ENCODE results near the gene RAI1.

The RAI1 gene

DNA sequence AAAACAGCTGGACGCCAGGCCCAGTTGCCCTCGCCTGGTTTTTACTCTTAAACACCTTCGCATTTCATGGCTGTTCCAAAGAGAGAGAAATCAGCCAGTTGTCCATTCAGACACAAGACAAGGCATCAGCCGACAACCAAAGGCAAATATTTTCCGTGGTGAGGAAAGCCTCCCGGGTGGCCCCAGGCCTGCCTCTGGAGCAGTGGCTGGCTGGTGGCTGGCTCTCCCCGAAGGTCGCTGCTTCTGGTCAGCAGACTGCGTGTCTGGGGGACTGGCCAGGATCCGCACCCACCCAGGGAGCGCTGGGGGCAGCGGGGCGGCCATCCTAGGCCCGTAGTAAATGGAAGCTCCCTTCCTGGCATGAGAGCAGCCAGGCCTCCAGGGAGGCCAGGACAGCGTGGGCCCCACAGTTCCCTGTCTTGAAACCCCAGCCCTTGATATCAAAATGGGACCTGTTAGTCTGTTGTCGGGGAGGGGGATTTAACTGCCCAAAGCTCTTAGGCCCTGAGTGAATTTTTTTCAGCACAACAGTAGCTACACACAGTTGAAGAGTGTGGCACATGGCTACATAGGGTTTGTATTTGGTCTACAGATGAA is 97.9 kb downstream of the RAI1 start:
- TF ChIP-seq FOXP2 (optimal IDR thresholded peaks at IDR 0.05; ENCODE audit: borderline replicate concordance, extremely low read depth, extremely low read length, insufficient read depth) (no peak), POLR2AphosphoS5 (IDR thresholded peaks at IDR 0.05; ENCODE audit: low read depth, low read length) (no peak), TAF1 (IDR thresholded peaks at IDR 0.05; ENCODE audit: borderline replicate concordance, insufficient read depth, low read length) (no peak), SIN3A (IDR thresholded peaks at IDR 0.05; ENCODE audit: borderline replicate concordance, insufficient read depth, low read length) (no peak)
- TF ChIP-seq, protein P1, sequence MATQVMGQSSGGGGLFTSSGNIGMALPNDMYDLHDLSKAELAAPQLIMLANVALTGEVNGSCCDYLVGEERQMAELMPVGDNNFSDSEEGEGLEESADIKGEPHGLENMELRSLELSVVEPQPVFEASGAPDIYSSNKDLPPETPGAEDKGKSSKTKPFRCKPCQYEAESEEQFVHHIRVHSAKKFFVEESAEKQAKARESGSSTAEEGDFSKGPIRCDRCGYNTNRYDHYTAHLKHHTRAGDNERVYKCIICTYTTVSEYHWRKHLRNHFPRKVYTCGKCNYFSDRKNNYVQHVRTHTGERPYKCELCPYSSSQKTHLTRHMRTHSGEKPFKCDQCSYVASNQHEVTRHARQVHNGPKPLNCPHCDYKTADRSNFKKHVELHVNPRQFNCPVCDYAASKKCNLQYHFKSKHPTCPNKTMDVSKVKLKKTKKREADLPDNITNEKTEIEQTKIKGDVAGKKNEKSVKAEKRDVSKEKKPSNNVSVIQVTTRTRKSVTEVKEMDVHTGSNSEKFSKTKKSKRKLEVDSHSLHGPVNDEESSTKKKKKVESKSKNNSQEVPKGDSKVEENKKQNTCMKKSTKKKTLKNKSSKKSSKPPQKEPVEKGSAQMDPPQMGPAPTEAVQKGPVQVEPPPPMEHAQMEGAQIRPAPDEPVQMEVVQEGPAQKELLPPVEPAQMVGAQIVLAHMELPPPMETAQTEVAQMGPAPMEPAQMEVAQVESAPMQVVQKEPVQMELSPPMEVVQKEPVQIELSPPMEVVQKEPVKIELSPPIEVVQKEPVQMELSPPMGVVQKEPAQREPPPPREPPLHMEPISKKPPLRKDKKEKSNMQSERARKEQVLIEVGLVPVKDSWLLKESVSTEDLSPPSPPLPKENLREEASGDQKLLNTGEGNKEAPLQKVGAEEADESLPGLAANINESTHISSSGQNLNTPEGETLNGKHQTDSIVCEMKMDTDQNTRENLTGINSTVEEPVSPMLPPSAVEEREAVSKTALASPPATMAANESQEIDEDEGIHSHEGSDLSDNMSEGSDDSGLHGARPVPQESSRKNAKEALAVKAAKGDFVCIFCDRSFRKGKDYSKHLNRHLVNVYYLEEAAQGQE (IDR thresholded peaks at IDR 0.05; ENCODE audit: insufficient read depth in 1 of 2, low read depth in 2 of 2, low read length in 2 of 2) = no peak

DNA sequence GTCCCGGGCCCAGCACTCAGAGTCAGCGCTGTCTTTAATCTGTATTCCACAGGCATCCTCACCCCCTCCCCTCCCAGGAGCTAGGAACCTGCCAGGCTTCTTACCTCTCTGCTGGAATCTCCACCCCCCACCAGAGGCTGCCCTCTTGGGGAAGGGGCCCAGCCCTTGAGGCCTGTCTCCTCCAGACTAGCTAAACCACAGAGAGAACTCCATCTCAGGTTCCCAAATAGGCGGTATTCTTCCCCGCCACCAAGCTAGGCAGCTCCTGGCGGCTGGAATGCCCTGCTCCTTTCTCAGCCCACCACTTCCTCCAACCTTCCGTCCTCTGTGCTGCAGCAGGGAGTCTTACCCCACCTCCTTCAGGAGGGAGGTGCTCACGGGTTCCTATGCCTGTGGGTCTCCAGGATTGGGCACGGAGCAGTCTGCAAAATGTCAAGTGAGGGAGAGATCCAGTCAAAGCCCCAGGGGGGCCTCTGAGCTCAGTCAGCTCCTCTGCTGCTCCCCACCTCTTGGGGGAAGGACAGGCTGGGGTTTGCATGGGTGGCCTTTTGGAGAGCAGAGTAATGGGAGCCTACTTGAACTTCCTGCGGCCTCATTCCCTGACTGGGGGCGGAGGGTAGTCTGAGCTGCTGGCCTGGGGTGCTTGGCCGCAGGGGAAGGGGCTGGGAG is 99.8 kb downstream of the RAI1 start:
- TF ChIP-seq POLR2AphosphoS5 (IDR thresholded peaks at IDR 0.05; ENCODE audit: low read depth, low read length) (no peak), FOXP2 (optimal IDR thresholded peaks at IDR 0.05; ENCODE audit: borderline replicate concordance, extremely low read depth, extremely low read length, insufficient read depth) (no peak), SIN3A (IDR thresholded peaks at IDR 0.05; ENCODE audit: borderline replicate concordance, insufficient read depth, low read length) (no peak), TAF1 (IDR thresholded peaks at IDR 0.05; ENCODE audit: borderline replicate concordance, insufficient read depth, low read length) (no peak)
- TF ChIP-seq, protein P1 (IDR thresholded peaks at IDR 0.05; ENCODE audit: insufficient read depth in 1 of 2, low read depth in 2 of 2, low read length in 2 of 2) = no peak

DNA sequence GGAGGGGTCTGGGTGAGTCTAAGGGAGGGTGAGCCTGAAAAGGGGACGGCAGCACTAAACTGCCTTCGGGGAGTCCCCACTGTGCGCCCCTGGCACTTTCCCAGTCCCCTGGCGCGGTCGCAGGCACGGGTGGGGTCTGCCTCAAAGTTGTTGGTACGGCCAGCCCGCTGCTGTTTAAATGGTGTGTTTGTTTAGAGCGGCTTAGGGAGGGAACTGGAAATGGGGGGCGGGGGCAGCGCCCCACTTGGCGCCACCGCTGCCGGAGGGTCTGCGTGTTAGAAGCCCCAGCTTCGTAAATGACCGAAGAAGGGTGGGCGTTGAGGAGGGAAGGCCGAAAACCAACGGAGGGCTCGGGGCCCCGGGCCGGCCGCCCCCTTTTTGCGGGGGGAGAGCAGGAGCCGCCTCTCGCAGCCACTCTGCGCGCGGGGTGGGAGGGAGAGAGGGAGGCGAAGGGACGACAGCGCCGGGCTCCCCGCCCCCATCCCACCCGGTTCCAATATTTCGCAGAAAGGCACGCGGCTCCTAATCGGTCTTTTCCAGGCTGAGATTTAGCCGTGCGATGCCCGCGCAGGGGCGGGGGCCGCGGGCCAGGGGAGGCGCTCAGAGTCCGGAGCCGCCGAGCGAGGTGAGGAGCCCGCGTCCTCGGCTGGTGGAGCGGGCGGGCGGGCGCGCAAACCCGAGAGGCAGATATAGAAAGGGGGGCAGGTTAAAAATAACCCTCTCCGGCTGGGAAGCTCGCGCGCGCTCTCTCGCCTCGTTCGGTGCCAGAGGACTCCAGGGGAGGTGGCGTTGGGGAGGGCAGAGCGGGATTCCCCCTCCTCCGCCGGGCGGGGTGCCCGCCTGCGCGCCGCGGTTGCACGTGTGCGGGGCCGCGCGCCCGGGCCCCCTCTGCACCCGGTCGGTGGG is 100.6 kb downstream of the RAI1 start:
- TF ChIP-seq SIN3A (IDR thresholded peaks at IDR 0.05; ENCODE audit: borderline replicate concordance, insufficient read depth, low read length) = no peak
- no peak for TF ChIP-seq POLR2AphosphoS5 (IDR thresholded peaks at IDR 0.05; ENCODE audit: low read depth, low read length)
- TF ChIP-seq, protein P1 (IDR thresholded peaks at IDR 0.05; ENCODE audit: insufficient read depth in 1 of 2, low read depth in 2 of 2, low read length in 2 of 2) = no peak
- no peak for TF ChIP-seq FOXP2 (optimal IDR thresholded peaks at IDR 0.05; ENCODE audit: borderline replicate concordance, extremely low read depth, extremely low read length, insufficient read depth)
- TF ChIP-seq TAF1 (IDR thresholded peaks at IDR 0.05; ENCODE audit: borderline replicate concordance, insufficient read depth, low read length) = no peak

DNA sequence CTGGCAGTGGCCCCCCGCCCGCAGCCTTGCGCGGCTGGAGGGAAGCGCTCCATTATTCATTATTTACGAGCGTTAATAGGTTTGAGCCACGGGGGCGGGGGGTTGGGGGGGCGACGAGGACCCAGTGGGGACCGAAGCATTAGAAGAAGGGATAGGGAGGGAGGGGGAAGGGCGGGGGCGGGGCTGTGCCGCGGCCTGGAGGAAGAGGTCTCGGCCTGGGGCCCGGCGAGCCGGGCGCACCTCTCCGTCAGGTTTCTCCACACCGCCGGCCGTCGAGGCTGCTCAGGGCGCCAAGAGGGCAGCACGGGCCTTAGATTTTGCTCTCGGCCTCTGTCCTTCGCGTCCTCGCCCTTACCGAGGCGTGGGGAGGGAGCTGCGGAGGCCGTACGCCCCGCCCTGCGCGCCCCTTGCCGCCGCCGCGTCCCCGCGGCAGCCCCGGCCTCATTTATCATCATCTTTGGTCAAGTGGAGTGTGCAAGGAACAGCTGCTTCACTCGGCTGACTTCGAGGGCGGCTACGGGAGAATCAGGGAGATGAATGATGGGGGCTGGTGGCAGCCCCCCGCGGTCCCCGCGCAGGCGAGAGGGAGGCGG is 101.4 kb downstream of the RAI1 start:
- TF ChIP-seq TAF1 (IDR thresholded peaks at IDR 0.05; ENCODE audit: borderline replicate concordance, insufficient read depth, low read length) (no peak), FOXP2 (optimal IDR thresholded peaks at IDR 0.05; ENCODE audit: borderline replicate concordance, extremely low read depth, extremely low read length, insufficient read depth) (no peak), SIN3A (IDR thresholded peaks at IDR 0.05; ENCODE audit: borderline replicate concordance, insufficient read depth, low read length) (no peak), POLR2AphosphoS5 (IDR thresholded peaks at IDR 0.05; ENCODE audit: low read depth, low read length) (no peak)
- TF ChIP-seq, protein P1 (IDR thresholded peaks at IDR 0.05; ENCODE audit: insufficient read depth in 1 of 2, low read depth in 2 of 2, low read length in 2 of 2) = no peak

All from PFSK-1 (cell line).